CD14-positive monocyte (primary cell): ENCODE results near the gene KAZN. TPM values are rescaled to one million over a fixed set of nuclear protein-coding genes. Genes with fewer than 3 reads are reported as not detected.

Experiments
- DNase-seq, 3 donors: peaks; one replicate each; pipeline ENCODE4 v3.0.0-alpha.2; 2011 to 2022
- H2AFZ ChIP-seq: 2 replicates; pipeline ENCODE4 v1.6.0; 2012; ENCODE audit warnings: mild to moderate bottlenecking, low read depth, low read length, inconsistent platforms; ENCODE audit not compliant: insufficient read depth, poor library complexity, severe bottlenecking
- H3K27ac ChIP-seq, 2 donors: 1 replicate in 1 of 2; 2 replicates in 1 of 2; pipeline ENCODE4 v1.5.1; 2012 to 2013; ENCODE audit warnings: low read length in 2 of 2, control low read depth in 1 of 2, inconsistent platforms in 1 of 2, low read depth in 1 of 2, mild to moderate bottlenecking in 1 of 2
- H3K27me3 ChIP-seq, 2 donors: one replicate each; pipeline versions ENCODE4 v1.6.0 to v1.6.1; 2011 to 2013; ENCODE audit warnings: low read length in 2 of 2; ENCODE audit not compliant: control insufficient read depth in 2 of 2, insufficient read depth in 2 of 2
- H3K36me3 ChIP-seq, 2 donors: replicated peaks in 1 of 2; 1 replicate in 1 of 2; 2 replicates in 1 of 2; pipeline versions ENCODE4 v1.5.1 to v1.6.1; 2012 to 2013; ENCODE audit warnings: low read length in 2 of 2, control low read depth in 1 of 2, inconsistent platforms in 1 of 2, mild to moderate bottlenecking in 1 of 2; ENCODE audit not compliant: insufficient read depth in 2 of 2, control insufficient read depth in 1 of 2
- H3K4me1 ChIP-seq, 2 donors: 1 replicate in 1 of 2; 2 replicates in 1 of 2; pipeline versions ENCODE4 v1.5.1 to v1.6.1; 2012 to 2013; ENCODE audit warnings: low read length in 2 of 2, control low read depth in 1 of 2, inconsistent platforms in 1 of 2, mild to moderate bottlenecking in 1 of 2, moderate library complexity in 1 of 2; ENCODE audit not compliant: insufficient read depth in 2 of 2, control insufficient read depth in 1 of 2
- H3K4me2 ChIP-seq: replicated peaks from 2 replicates; pipeline ENCODE3; 2012; ENCODE audit warnings: low read length, moderate library complexity, mild to moderate bottlenecking; ENCODE audit not compliant: poor library complexity, severe bottlenecking; ENCODE audit errors: extremely low read depth
- H3K4me3 ChIP-seq, 3 experiments: fragments of 200-600 bp in 1 of 3; sonication (generic) in 1 of 3; replicated peaks in 1 of 3; 1 replicate in 2 of 3; 2 replicates in 1 of 3; pipeline ENCODE4 v1.5.1; 2011 to 2013; ENCODE audit warnings: low read length in 3 of 3, mild to moderate bottlenecking in 3 of 3, control low read depth in 2 of 3, low read depth in 2 of 3, inconsistent platforms in 1 of 3, moderate library complexity in 1 of 3
- H3K79me2 ChIP-seq: 2 replicates; pipeline ENCODE4 v1.6.0; 2012; ENCODE audit warnings: mild to moderate bottlenecking, control low read depth, inconsistent platforms, low read length, moderate library complexity; ENCODE audit not compliant: insufficient read depth
- H3K9ac ChIP-seq: 2 replicates; pipeline ENCODE4 v1.6.0; 2017; ENCODE audit warnings: low read length, mild to moderate bottlenecking; ENCODE audit not compliant: insufficient read depth, poor library complexity, severe bottlenecking
- H3K9me3 ChIP-seq, 2 donors: replicated peaks in 1 of 2; 1 replicate in 1 of 2; 2 replicates in 1 of 2; pipeline versions ENCODE4 v1.5.1 to v1.6.1; 2012 to 2013; ENCODE audit warnings: low read length in 2 of 2, control low read depth in 1 of 2; ENCODE audit not compliant: control insufficient read depth in 1 of 2, insufficient read depth in 1 of 2
- H4K20me1 ChIP-seq: 2 replicates; pipeline ENCODE4 v1.6.0; 2012; ENCODE audit warnings: mild to moderate bottlenecking, low read length, control low read depth, moderate library complexity; ENCODE audit not compliant: insufficient read depth
- H3K27ac Mint-ChIP-seq, 7 donors: one replicate each; pipeline ENCODE4 v1.8.0; 2020; ENCODE audit warnings: mild to moderate bottlenecking in 7 of 7, mixed read lengths in 7 of 7, moderate library complexity in 6 of 7, inconsistent platforms in 2 of 7
- H3K27me3 Mint-ChIP-seq, 3 donors: one replicate each; pipeline ENCODE4 v1.8.0; 2021 to 2022; ENCODE audit warnings: low read depth in 3 of 3, mild to moderate bottlenecking in 3 of 3, mixed read lengths in 3 of 3, moderate library complexity in 3 of 3, inconsistent platforms in 1 of 3
- H3K36me3 Mint-ChIP-seq, 2 donors: one replicate each; pipeline ENCODE4 v1.8.0; 2020; ENCODE audit warnings: mixed read lengths in 2 of 2, inconsistent platforms in 1 of 2, mild to moderate bottlenecking in 1 of 2
- H3K4me1 Mint-ChIP-seq: one replicate; pipeline ENCODE4 v1.8.0; 2020; ENCODE audit warnings: mild to moderate bottlenecking, mixed read lengths
- H3K4me3 Mint-ChIP-seq, 2 donors: one replicate each; pipeline ENCODE4 v1.8.0; 2020; ENCODE audit warnings: mild to moderate bottlenecking in 2 of 2, mixed read lengths in 2 of 2, moderate library complexity in 1 of 2
- H3K9me3 Mint-ChIP-seq, 7 donors: one replicate each; pipeline ENCODE4 v1.8.0; 2020 to 2022; ENCODE audit warnings: mixed read lengths in 7 of 7, mild to moderate bottlenecking in 6 of 7, moderate library complexity in 6 of 7, inconsistent platforms in 2 of 7
- CTCF ChIP-seq: fragments of 200-600 bp; IDR thresholded peaks from one replicate; pipeline ENCODE4 v1.8.0; 2022; ENCODE audit warnings: antibody characterized with exemption, mild to moderate bottlenecking
- WGBS: methylation state at CpG from one replicate; pipeline ENCODE4 v1.1.5; 2013; ENCODE audit warnings: missing lambda C conversion rate; ENCODE audit not compliant: insufficient coverage; 5-methylcytosine and 5-hydroxymethylcytosine counted together
- intact Hi-C, 2 donors: fragments of 100-400 bp; cut with micrococcal nuclease; formaldehyde crosslinking; loops; one replicate each; pipeline versions ENCODE4 v1.15.0 to v1.15.1; 2023
- polyA plus RNA-seq, 3 donors: library from polyadenylated mRNA; depleted of rRNA in 1 of 3; unstranded in 2 of 3; stranded (reverse) in 1 of 3; fragments of 300-500 nt in 2 of 3; fragments of >200 nt in 1 of 3; fragmentation: Illumina TruSeq in 2 of 3; gene quantifications; 1 replicate in 2 of 3; 2 replicates in 1 of 3; pipeline ENCODE4 v1.2.3, GENCODE V29; 2012 to 2021

KAZN gene
- polyA plus RNA-seq, 3 donors, result not detected

GRCh38 chr1:14781811-14782210, 183.3 kb downstream of the KAZN start:
- peaks cover 41 to 43% of the 10 kb centered on the region in 2 donors for H3K4me1 ChIP-seq
- peaks cover 0 to 3% (median 0%) of the 10 kb centered on the region in 3 donors for H3K27me3 Mint-ChIP-seq
- no peaks in the 10 kb centered on the region for H3K9me3 ChIP-seq

GRCh38 chr1:14782741-14783591, 184.5 kb downstream of the KAZN start:
- Histone ChIP-seq H3K9ac (no peak overlapping the region), H2AFZ (peak overlapping the region; percentile 15), H3K4me3 (no peak overlapping the region), H3K79me2 (no peaks in the 10 kb centered on the region), H3K4me2 (no peak overlapping the region), H3K27ac (no peak overlapping the region), H4K20me1 (no peaks in the 10 kb centered on the region), H3K36me3 (no peaks in the 10 kb centered on the region), H3K4me1 (peaks cover 31 to 32% of the 10 kb centered on the region in 2 donors), H3K9me3 (no peaks in the 10 kb centered on the region), H3K27me3 (no peaks in the 10 kb centered on the region)
- H3K27me3 Mint-ChIP-seq, result peaks cover 0 to 3% (median 0%) of the 10 kb centered on the region in 3 donors
- no peak for TF ChIP-seq CTCF
- peaks cover 48% of the 10 kb centered on the region for H3K4me1 Mint-ChIP-seq
- DNase-seq, result no peak
- H3K36me3 Mint-ChIP-seq, result no peaks in the 10 kb centered on the region
- H3K27ac Mint-ChIP-seq, result no peak overlapping the region
- H3K9me3 Mint-ChIP-seq, result peaks cover 0 to 2% (median 0%) of the 10 kb centered on the region in 7 donors
- intact Hi-C loops, result no loop called here
- 19% methylated on average over 7 of the region's 8 CpGs for WGBS
- no peak overlapping the region for H3K4me3 Mint-ChIP-seq

More at GRCh38 chr1:14781811-14782210, 183.3 kb downstream of the KAZN start:
- no peak overlapping the region for H3K4me3 ChIP-seq
- no peaks in the 10 kb centered on the region for H4K20me1 ChIP-seq
- no peak overlapping the region for H3K4me3 Mint-ChIP-seq
- no peaks in the 10 kb centered on the region for H3K36me3 ChIP-seq
- whole genome bisulfite sequencing, result 95% methylated on average over 2 of the region's 5 CpGs
- no peak for TF ChIP-seq CTCF
- H3K36me3 Mint-ChIP-seq, result no peaks in the 10 kb centered on the region
- H3K27ac ChIP-seq, result no peak overlapping the region
- peaks cover 59% of the 10 kb centered on the region for H3K4me1 Mint-ChIP-seq
- intact Hi-C loops, result no loop called here
- no peak overlapping the region for H3K4me2 ChIP-seq
- peaks cover 0 to 2% (median 0%) of the 10 kb centered on the region in 7 donors for H3K9me3 Mint-ChIP-seq
- DNase-seq, result no peak
- H3K79me2 ChIP-seq, result no peaks in the 10 kb centered on the region
- no peaks in the 10 kb centered on the region for H3K27me3 ChIP-seq
- no peak overlapping the region for H2AFZ ChIP-seq
- no peak overlapping the region for H3K27ac Mint-ChIP-seq
- H3K9ac ChIP-seq, result no peak overlapping the region
